HCT116 (cell line): ENCODE data around the gene SULT2B1. TPM values are rescaled to one million over a fixed set of nuclear protein-coding genes. Genes with fewer than 3 reads are reported as not detected.

ENCODE experiments used
- ATAC-seq: fragments of 200-7000 bp; cut with Tn5 transposase; 2 replicates; pipeline ENCODE4 v1.9.1; 2020; ENCODE audit warnings: mild to moderate bottlenecking, moderate library complexity
- BruUV-seq: library from RNA; stranded (reverse); fragments of 400-500 nt; replicated peaks from 2 replicates; lab custom pipeline; 2021; lab: Mats Ljungman, UMichigan
- CTCF ChIA-PET: fragments of 300-600 bp; sonication (Branson Sonifier 250); formaldehyde crosslinking; loops from one replicate; lab custom pipeline; 2021; ENCODE audit warnings: antibody characterized with exemption; lab: Charles Lee
- POLR2A ChIA-PET: fragments of 300-600, 350-600 bp; sonication (Branson Sonifier 250); formaldehyde crosslinking; loops from one replicate; lab custom pipeline; 2021; ENCODE audit warnings: antibody characterized with exemption; lab: Charles Lee
- RAD21 ChIA-PET, 2 experiments: fragments of 300-600 bp; sonication (Branson Sonifier 250); formaldehyde crosslinking; loops; one replicate each; lab custom pipeline; 2023; ENCODE audit warnings: low total read pairs in 2 of 2; ENCODE audit not compliant: uncharacterized antibody in 2 of 2, unreplicated experiment in 2 of 2, low non-redundant PET in 1 of 2; lab: Charles Lee
- DNase-seq: peaks from one replicate; pipeline ENCODE4 v3.0.0-alpha.2; 2010; ENCODE audit warnings: low read depth, low spot score
- H2AFZ ChIP-seq: fragments of 200-600 bp; shearing (Covaris generic), sonication (generic); 2 replicates; pipeline ENCODE4 v1.6.1; 2017; ENCODE audit warnings: low read depth, mixed run types, mixed read lengths, antibody characterized with exemption, low read length; ENCODE audit not compliant: poor library complexity, severe bottlenecking
- H3K27ac ChIP-seq: 2 replicates; pipeline ENCODE4 v1.5.1; 2012; ENCODE audit warnings: low read depth, low read length
- H3K27me3 ChIP-seq: fragments of 200-600 bp; sonication (generic); 2 replicates; pipeline ENCODE4 v1.6.1; 2016; ENCODE audit warnings: mixed run types, low read length, mixed read lengths; ENCODE audit not compliant: insufficient read depth
- H3K36me3 ChIP-seq, 2 experiments: fragments of 200-500 bp in 1 of 2; fragments of 200-600 bp in 1 of 2; sonication (Bioruptor generic) in 1 of 2; sonication (generic) in 1 of 2; 2 replicates each; pipeline versions ENCODE4 v1.5.1 to v1.6.1; 2014 to 2016; ENCODE audit warnings: low read length in 2 of 2, inconsistent platforms in 1 of 2, mixed read lengths in 1 of 2, mixed run types in 1 of 2; ENCODE audit not compliant: insufficient read depth in 2 of 2, control insufficient read depth in 1 of 2
- H3K4me1 ChIP-seq, 2 experiments: fragments of 200-600 bp in 1 of 2; sonication (generic) in 1 of 2; 2 replicates each; pipeline versions ENCODE4 v1.5.1 to v1.6.1; 2012 to 2017; ENCODE audit warnings: low read length in 2 of 2, inconsistent platforms in 1 of 2, mild to moderate bottlenecking in 1 of 2, mixed read lengths in 1 of 2, mixed run types in 1 of 2, moderate library complexity in 1 of 2; ENCODE audit not compliant: insufficient read depth in 2 of 2, control insufficient read depth in 1 of 2
- H3K4me2 ChIP-seq: fragments of 200-600 bp; sonication (generic); 2 replicates; pipeline ENCODE4 v1.6.1; 2017; ENCODE audit warnings: mixed run types, low read length, mixed read lengths
- H3K4me3 ChIP-seq, 2 experiments: fragments of 200-600 bp in 1 of 2; sonication (generic) in 1 of 2; replicated peaks in 1 of 2; 2 replicates each; pipeline ENCODE4 v1.5.1; 2011 to 2016; ENCODE audit warnings: low read length in 2 of 2, control low read depth in 1 of 2, low read depth in 1 of 2, mild to moderate bottlenecking in 1 of 2, mixed read lengths in 1 of 2, mixed run types in 1 of 2
- H3K79me2 ChIP-seq: fragments of 200-600 bp; sonication (generic); 2 replicates; pipeline ENCODE4 v1.6.1; 2017; ENCODE audit warnings: mild to moderate bottlenecking, mixed run types, low read length, moderate library complexity, mixed read lengths; ENCODE audit not compliant: insufficient read depth
- H3K9ac ChIP-seq: fragments of 200-600 bp; sonication (generic); 2 replicates; pipeline ENCODE4 v1.6.1; 2016; ENCODE audit warnings: low read length, mixed read lengths
- H3K9me2 ChIP-seq: fragments of 200-600 bp; sonication (generic), shearing (Covaris generic); 2 replicates; pipeline ENCODE4 v1.6.1; 2017; ENCODE audit warnings: mixed run types, mild to moderate bottlenecking, moderate library complexity; ENCODE audit not compliant: insufficient read depth
- H3K9me3 ChIP-seq, 2 experiments: fragments of 200-500 bp in 1 of 2; fragments of 200-600 bp in 1 of 2; sonication (Bioruptor generic) in 1 of 2; sonication (generic) in 1 of 2; 2 replicates each; pipeline ENCODE4 v1.6.1; 2014 to 2017; ENCODE audit warnings: low read length in 2 of 2, mixed read lengths in 2 of 2, inconsistent platforms in 1 of 2, low read depth in 1 of 2, mild to moderate bottlenecking in 1 of 2, mixed run types in 1 of 2, moderate library complexity in 1 of 2; ENCODE audit not compliant: control insufficient read depth in 1 of 2, insufficient read depth in 1 of 2
- H4K20me1 ChIP-seq: fragments of 200-600 bp; sonication (generic), shearing (Covaris generic); 2 replicates; pipeline ENCODE4 v1.6.1; 2017; ENCODE audit warnings: mixed run types, mild to moderate bottlenecking, moderate library complexity; ENCODE audit not compliant: insufficient read depth
- EGR1 ChIP-seq: IDR thresholded peaks from 2 replicates; pipeline ENCODE4 v1.6.1; 2012; ENCODE audit warnings: low read depth
- POLR2A ChIP-seq: IDR thresholded peaks from 2 replicates; pipeline ENCODE4 v1.7.0; 2011; ENCODE audit warnings: borderline replicate concordance; ENCODE audit not compliant: insufficient read depth, insufficient read length; ENCODE audit errors: extremely low read depth
- POLR2AphosphoS5 ChIP-seq: IDR thresholded peaks from 2 replicates; pipeline ENCODE4 v1.6.1; 2011; ENCODE audit warnings: mild to moderate bottlenecking, low read depth, low read length, moderate library complexity
- SRF ChIP-seq: IDR thresholded peaks from 2 replicates; pipeline ENCODE4 v1.6.1; 2012; ENCODE audit warnings: low read depth
- YY1 ChIP-seq: IDR thresholded peaks from 2 replicates; pipeline ENCODE4 v1.6.1; 2011; ENCODE audit warnings: low read length, low read depth, moderate library complexity, mild to moderate bottlenecking; ENCODE audit not compliant: insufficient replicate concordance; ENCODE audit errors: extremely low read depth
- intact Hi-C: fragments of 100-400 bp; cut with micrococcal nuclease; formaldehyde crosslinking; loops from 2 replicates; pipeline ENCODE4 v1.10.0; 2022
- total RNA-seq: library from RNA; stranded (reverse); gene quantifications from one replicate; pipeline ENCODE4 v1.2.1, GENCODE V29; 2021; ENCODE audit not compliant: unreplicated experiment
- TF ChIP-seq, protein P1 (sequence below): IDR thresholded peaks from 2 replicates; pipeline ENCODE4 v1.6.1; 2012; ENCODE audit warnings: low read depth
- TF ChIP-seq, protein P2 (sequence below): IDR thresholded peaks from 2 replicates; pipeline ENCODE4 v1.6.1; 2012

SULT2B1 gene
- total RNA-seq, 1 experiment from 2014 or later, result 4.8 TPM

DNA sequence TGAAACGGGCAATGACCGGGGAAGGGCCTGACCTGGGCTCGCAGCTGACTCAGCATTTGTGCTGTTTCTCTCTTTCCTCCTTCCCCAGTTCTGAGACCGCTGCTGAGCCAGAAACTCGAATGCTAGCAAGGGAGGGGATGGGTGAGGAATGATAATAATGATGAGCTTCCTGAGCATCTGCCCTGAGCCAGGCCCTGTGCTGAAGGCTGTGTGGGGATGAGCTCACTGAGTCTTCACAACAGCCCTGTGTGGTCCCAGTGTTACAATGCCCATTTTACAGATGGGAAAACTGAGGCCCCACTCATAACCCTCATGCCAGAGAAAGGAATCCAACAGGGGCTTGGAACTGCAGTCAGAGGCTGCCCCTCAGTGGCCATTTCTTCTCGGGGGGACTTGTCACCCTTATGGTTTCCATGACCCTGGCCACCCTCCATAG, 8.1 kb downstream of the SULT2B1 start (continued):
- TF ChIP-seq, protein P1, sequence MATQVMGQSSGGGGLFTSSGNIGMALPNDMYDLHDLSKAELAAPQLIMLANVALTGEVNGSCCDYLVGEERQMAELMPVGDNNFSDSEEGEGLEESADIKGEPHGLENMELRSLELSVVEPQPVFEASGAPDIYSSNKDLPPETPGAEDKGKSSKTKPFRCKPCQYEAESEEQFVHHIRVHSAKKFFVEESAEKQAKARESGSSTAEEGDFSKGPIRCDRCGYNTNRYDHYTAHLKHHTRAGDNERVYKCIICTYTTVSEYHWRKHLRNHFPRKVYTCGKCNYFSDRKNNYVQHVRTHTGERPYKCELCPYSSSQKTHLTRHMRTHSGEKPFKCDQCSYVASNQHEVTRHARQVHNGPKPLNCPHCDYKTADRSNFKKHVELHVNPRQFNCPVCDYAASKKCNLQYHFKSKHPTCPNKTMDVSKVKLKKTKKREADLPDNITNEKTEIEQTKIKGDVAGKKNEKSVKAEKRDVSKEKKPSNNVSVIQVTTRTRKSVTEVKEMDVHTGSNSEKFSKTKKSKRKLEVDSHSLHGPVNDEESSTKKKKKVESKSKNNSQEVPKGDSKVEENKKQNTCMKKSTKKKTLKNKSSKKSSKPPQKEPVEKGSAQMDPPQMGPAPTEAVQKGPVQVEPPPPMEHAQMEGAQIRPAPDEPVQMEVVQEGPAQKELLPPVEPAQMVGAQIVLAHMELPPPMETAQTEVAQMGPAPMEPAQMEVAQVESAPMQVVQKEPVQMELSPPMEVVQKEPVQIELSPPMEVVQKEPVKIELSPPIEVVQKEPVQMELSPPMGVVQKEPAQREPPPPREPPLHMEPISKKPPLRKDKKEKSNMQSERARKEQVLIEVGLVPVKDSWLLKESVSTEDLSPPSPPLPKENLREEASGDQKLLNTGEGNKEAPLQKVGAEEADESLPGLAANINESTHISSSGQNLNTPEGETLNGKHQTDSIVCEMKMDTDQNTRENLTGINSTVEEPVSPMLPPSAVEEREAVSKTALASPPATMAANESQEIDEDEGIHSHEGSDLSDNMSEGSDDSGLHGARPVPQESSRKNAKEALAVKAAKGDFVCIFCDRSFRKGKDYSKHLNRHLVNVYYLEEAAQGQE, result no peak
- TF ChIP-seq SRF, result no peak

DNA sequence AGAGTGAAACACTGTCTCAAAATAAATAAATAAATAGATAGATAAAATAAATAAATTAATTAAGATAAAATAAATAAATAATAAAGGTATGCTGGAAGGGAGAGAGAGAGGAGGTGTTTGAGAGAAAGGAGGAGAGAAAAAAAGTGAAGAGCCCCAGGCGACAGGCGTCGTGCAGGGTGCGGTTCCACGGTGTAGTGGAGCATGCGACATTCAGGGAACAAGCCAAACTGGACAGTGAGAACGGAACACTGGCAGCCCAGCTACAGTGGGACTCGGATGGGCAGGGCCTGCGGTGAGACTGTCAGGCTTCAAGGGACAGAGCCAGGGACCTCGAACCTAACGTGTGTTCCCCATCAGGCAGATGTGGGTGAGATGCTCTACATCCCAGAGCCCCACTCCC, 9.4 kb downstream of the SULT2B1 start:
- Histone ChIP-seq H3K27ac (no peak overlapping the region), H2AFZ (no peak overlapping the region), H3K9me3 (no peaks in the 10 kb centered on the region), H3K9ac (no peak overlapping the region), H3K4me2 (no peak overlapping the region), H3K27me3 (no peaks in the 10 kb centered on the region), H3K4me1 (peaks cover 43 to 65% of the 10 kb centered on the region in 2 experiments), H4K20me1 (no peaks in the 10 kb centered on the region), H3K9me2 (no peaks in the 10 kb centered on the region), H3K36me3 (no peaks in the 10 kb centered on the region), H3K79me2 (no peaks in the 10 kb centered on the region), H3K4me3 (no peak overlapping the region)
- TF ChIP-seq POLR2A, result no peak
- TF ChIP-seq, protein P2, sequence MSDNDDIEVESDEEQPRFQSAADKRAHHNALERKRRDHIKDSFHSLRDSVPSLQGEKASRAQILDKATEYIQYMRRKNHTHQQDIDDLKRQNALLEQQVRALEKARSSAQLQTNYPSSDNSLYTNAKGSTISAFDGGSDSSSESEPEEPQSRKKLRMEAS, result no peak
- no peak for TF ChIP-seq YY1
- no peak for TF ChIP-seq EGR1
- no peak for TF ChIP-seq POLR2AphosphoS5
- ChIA-PET RAD21 (no interaction called here), POLR2A (interaction anchor here (1.3 kb wide), 1 partner anchor 68 kb away, joined by 4 read pairs; no protein-coding TSS in a partner anchor), CTCF (interaction anchor here (1.3 to 2.4 kb wide), 2 partner anchors 55 to 71 kb away, joined by 3 to 5 read pairs; no protein-coding TSS in a partner anchor)
- ATAC-seq, result no peak
- no peak for DNase-seq
- intact Hi-C loops, result no loop called here
- no TSS peak for BruUV-seq
